D341Med (cell line): ENCODE data around the gene SNRPF.

Source experiments
- DNase-seq: peaks from one replicate; pipeline ENCODE4 v3.0.0; 2012; ENCODE audit warnings: low spot score

Gene SNRPF

DNA sequence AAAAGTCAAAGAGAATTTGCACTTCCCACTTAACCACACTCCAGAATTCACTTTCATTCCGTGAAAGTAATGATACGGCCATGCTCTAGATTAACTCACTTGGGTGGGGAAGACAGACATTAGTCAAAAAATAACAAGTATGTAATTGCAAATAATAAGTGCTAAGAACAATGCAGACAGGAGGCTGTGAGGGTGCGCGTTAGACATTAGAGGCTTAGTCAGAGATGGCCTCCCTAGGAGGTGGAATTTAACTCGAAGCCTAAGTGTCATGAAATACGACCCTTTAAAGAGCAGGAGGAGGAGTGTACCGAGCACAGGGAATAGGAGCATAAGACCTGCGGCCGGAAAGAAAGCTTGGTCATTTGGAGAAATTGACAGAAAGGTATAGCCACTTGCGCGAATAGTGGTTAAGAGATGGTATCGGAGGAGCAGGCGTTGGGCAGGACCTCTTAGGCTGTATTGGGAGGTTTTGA, 628 bp downstream of the SNRPF start:
- DNase-seq, result peak; percentile 39

DNA sequence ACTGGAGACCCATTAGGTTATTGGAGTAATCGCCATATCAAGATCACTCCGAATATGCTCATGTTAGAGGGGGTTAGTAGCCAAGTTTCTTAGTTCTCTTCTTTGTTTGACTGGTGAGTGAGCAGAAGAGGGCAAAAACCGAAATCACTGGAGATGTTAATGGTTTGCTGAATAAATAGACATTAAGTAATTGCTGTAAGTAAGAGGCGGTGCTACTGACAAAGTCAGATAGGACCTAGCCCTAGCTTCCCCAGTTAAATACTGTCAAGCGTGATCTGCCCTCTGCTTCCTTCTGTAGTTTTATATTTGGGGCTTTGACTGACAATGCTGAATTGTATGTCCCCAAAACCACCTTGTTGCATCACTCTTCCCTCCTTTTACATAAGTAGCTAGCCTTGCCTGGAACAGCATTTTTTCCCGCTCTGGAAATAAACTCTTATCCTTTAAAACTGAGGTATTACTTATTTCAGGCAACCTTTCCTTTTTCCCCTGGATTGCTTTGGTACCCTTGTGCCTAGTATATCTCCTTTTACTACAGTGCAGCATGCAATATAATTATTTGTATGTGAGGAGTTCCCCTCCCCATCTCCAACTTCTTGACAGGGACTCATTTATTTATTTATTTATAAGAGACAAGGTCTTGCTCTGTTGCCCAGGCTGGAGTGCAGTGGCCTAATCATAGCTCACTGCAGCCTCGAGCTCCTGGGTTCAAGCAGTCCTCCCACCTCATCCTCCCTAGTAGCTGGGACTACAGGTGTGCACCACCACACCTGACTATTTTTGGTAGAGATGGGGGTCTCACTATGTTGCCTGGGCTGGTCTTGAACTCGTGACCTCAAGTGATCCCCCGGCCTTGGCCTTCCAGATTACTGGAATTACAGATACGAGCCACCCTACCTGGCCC, 1.4 kb downstream of the SNRPF start:
- DNase-seq, result no peak

DNA sequence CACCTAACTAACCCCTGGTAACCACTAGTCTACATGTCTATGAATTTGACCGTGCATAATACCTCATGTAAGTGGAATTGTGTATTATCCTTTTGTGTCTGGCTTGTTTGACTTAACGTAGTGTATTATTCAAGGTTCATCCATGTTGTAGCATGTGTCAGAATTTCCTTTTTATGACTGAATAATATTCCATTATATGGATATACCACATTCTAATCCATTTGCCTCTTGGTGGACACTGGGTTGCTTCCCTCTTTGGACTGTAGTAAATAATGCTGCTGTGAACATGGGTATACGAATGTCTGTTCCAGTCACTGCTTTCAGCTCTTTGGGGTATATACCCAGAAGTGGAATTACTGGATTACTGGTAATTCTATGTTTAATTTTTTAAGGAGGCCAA, 3.3 kb downstream of the SNRPF start:
- DNase-seq, result no peak

DNA sequence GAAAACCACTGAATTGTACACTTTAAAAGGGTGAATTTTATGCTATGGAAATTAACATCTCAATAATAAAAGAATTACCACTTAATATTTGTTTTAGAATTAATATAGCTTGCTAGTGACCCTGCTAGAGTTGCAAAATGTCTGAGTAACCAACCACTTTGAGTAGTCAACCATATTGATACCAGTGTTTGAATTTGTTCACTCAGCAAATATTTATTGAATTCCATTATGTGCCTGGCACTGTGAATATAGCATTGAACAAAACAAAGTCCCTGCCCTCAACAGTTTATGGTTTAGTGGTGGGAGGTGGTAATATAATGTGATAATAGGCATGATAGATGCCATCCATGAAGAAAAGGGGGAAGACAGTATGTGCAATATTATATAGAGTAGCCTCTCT, 4.6 kb downstream of the SNRPF start:
- DNase-seq, result no peak

DNA sequence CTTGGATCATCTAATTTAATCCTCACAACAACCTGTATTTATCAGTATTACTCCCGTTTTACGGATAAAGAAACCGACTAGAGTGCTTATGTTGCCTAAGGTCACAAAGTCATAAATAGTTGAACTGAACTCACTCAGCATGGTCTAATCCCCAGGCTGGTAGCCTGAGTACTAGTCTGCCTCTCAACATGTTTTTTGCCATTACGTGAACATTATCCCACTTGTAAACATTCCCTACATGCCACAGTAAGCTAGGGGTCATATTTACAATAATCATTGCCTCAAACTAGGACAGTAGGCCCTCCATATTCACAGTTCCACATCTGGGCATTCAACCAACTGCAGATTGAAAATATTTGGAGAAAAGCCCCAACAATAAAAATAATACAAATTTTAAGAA, 12.1 kb downstream of the SNRPF start:
- DNase-seq, result no peak

DNA sequence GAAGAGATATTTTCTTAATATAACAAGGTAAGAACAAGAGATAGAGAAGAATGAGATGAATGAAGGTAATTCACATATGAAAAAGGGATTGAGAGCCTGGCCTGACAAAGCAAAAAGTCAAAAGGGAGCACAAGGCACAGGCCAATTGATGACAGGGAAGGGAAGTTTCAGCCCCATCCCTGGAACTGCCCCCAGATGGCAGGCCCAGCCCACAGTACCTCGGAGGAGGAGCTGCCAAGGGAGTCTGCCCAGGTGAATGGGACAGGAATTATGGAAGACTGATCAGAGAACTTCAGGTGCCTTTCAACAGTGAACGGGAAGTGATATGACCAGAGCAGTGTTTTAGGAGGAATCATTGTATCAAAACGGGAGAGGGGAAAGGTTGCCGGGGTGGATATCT, 15.7 kb downstream of the SNRPF start:
- DNase-seq, result no peak

DNA sequence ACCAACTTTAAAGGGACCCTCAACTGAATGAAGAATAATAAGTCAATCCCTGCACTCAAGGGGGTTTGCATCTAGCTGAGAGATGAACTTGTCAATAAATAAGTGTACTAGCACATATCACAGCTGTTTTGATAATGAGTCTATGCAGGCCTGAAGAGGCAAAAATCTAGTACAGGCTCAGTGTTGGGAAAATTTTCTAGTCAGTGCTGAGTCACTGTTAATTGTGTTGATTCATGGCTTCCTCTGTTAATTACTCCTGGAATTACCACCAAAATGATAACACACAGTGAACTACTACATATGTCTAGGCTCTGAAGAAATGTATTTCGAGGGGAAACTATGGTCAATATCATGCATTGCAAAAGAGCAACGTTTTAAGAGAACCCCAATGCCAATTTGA, 18.9 kb downstream of the SNRPF start:
- DNase-seq, result no peak

DNA sequence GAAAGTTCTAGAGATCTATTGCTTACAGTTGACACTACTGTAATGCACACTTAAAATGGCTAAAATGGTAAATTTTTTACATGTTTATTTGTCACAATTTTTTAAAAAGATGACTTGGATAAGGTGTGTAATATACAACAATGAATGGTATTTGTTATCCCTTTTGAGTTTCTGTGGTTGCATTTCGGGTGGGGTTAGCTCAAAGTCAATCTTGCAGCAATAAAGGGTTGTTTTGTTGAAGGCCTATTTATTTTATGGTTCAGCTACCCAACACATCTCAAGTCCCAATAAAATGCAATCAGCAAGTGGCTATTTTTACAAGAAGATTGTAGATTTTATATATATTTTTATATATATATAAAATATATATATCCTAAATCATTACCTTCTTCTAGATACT, 22.1 kb downstream of the SNRPF start:
- no peak for DNase-seq

DNA sequence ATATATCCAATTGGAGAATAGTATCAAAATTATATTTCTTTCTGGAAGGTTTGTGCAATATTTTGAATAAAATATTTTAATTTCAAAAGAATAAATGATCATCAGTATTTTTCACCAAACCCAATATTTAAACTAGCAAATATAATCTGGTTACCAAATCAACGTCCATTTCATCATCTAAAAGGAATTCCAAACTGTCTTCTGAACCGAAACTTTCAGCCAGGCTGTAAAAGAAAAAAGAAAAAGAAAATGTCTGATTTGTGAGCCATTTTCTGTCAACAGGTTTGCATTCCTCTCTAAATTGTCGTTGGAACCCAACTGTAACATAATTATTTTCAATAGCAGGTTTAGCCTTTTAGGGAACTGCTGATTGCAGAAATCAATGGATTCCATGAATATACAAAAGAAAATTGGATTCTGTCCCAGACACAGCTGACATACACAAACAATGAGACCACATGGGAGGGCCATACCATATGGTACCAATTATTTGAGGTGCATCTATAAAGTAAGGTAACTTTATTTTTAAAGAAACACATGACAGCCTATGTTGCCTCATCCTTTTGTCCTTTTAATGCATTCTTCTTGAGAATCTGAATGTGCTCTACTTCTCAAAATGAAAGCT, 22.7 kb downstream of the SNRPF start:
- DNase-seq, result no peak

DNA sequence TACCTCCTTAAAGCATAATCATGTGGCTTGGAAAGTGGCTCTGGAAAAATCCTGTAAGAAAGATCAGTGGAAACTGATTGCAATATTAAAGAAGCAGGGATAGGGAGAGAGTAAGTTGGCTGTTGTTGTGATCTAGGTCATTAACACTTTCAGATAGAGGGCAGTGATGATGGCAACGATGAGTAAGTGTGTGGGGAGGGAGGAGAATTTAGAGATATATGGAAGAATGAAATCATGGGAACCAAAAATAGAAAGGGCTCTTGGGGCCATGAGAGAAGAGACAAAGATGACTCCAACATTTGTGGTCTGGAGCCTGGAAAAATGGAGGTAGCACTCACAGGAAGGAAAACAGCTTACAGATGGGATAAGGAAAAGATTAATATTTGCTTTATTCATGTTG, 23.3 kb downstream of the SNRPF start:
- DNase-seq, result no peak

DNA sequence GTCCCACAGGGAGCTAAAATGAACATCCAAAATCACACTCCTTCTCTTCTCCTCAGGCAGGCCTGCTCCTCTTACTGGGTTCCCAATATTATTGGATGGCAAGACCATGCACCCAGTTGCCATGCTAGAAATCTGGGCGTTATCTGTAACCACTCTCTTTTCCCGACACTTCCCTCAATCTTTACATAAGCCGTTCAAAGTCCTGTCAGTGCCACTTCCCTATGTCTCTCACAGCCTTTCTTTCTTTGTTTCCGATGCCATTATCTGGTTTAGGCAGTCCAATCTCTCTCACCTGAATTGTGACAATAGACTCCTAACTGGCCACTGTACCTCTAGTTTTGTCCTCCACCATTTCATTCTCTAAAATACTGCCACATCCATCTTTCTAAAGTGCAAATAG, 24.1 kb downstream of the SNRPF start:
- DNase-seq, result no peak

DNA sequence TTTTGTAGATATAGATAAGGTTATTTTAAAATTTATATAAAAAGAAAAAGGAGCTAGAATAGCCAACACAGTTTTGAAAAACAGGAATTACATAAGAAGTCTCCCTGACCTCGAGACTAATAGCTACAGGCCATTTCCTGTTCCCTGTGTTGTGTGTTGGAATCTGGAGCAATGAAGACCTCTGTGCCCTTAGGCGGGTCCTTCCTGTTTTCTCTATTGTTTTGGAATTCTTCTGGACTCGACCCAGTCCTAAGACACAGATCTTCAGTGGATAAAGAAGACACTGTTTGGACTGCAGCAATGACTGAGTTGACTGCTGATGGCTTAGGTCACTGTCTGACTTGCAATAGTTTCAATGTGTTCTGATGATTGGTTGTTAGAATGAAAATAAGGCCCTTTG, 26.2 kb downstream of the SNRPF start:
- no peak for DNase-seq

DNA sequence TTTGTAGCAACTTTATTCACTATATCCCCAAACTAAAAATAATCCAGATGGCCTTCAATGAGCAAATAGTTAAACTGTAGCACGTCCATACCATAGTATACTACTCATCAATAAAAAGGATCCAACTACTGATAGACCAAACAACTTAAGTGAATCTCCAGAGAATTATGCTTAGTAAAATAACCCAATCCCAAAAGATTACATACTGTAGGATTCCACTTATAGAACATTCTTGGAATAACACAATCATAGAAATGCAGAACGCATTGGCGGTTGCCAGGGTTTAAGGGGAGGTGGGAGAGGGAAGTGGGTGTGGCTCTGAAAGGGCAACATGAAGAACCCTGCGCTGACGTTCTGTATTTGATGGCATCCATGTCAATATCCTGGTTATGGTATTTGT, 28.6 kb downstream of the SNRPF start:
- no peak for DNase-seq

DNA sequence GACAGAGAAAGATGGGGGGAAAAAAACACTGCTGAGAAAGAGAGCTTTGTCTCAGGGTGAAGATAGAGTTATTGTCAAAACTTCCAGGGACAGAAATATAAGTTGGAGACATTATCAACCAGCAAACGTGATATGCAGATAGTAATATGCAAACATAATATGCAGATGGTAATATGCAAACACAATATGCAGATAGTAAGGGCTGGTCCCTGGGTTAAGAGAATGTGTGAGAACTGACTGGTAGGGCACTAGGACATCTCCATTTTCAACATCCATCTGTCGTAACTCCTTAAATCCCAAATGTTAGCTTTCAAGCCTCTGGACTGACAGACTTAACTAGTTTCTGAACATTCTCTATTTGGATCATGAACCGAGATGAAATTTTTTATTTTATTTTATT, 32.2 kb downstream of the SNRPF start:
- no peak for DNase-seq

DNA sequence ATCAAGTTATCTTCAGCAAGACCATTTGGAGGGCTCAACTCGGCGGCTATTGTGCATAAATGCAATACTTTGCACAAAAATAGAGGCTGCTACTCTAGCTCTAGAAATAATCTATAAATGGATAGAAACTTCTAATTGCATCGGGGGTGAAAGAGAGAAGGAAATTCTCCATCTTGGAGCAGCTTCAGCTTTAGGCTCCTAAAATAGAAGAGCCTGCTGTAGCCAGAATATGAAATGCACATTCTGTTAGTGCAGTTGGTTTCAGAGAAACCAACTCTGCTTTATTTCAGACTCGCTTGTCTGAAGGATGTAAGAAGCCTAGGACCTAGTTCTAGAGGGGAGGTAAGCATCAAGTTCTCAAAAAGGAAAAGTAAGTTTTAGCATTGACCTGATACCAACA, 38.1 kb downstream of the SNRPF start:
- no peak for DNase-seq

DNA sequence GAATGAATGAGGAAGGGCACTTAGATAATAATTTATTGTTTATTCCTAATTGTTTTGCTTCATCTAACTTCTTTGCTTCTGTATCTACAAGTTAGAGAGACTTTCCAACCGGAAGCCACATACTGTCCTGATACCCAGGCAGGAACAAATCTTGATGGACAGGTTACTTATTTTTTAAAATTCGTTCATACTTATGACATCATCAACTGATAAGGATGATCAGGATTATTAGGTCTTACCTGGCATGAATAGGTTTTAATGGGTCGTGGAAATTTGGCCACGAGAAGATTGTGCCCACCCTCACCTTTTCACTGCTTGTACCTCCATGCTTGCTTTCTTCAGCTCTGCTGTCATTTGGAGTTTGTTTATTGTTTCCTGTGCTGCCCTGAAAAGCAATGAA, 39.3 kb downstream of the SNRPF start:
- DNase-seq, result no peak

DNA sequence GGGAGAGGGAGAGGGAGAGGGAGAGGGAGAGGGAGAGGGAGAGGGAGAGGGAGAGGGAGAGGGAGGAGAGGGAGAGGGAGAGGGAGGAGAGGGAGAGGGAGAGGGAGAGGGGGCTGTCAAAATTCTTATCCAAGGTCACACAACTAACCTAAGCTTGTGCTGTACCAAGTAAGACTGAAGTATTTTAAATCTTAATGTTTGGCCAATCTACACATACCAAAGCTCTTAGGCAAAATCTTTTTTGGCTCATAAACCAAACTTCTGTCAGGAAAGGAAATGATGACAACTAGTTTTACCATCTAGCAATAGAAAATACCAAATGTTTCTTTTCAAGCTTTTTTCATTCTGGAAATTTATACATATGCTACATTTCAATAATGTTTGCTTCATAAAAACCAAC, 49.8 kb downstream of the SNRPF start:
- no peak for DNase-seq

DNA sequence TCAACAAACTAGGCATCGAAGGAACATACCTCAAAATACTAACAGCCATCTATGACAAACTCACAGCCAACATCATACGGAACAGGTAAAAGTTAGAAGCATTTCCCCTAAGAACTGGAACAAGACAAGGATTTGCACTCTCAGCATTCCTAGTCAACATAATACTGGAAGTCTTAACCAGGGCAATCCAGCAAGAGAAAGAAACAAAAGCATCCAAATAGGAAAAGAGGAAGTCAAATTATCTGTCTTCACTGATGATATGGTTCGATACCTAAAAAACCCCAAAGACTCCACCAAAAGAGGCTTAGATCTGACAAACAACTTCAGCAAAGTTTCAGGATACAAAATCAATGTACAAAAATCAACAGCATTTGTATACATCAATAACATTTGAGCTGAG, 51.1 kb downstream of the SNRPF start:
- no peak for DNase-seq
